Keratinocyte (primary cell): ENCODE measurements around the gene PIGN. TPM values are rescaled to one million over a fixed set of nuclear protein-coding genes. Genes with fewer than 3 reads are reported as not detected.

Source experiments
- DNase-seq: peaks from one replicate; pipeline ENCODE4 v3.0.0-alpha.2; 2011; ENCODE audit warnings: low read depth, missing footprints, low spot score
- FAIRE-seq: peaks from 2 replicates; lab custom pipeline; 2011; peaks lifted over from hg19 to GRCh38; lab: Jason Lieb, UNC
- H2AFZ ChIP-seq: 2 replicates; pipeline ENCODE4 v1.6.0; 2012; ENCODE audit warnings: low read length, control low read depth, inconsistent platforms; ENCODE audit not compliant: control insufficient read depth
- H3K27ac ChIP-seq: 2 replicates; pipeline ENCODE4 v1.5.1; 2011; ENCODE audit warnings: low read length; ENCODE audit not compliant: control insufficient read depth, insufficient read depth
- H3K27me3 ChIP-seq: 3 replicates; pipeline ENCODE4 v1.6.0; 2011; ENCODE audit warnings: low read length; ENCODE audit not compliant: control insufficient read depth, insufficient read depth; ENCODE audit errors: extremely low read depth
- H3K36me3 ChIP-seq, 2 experiments: 2 replicates in 1 of 2; 3 replicates in 1 of 2; pipeline ENCODE4 v1.5.1; 2011; ENCODE audit warnings: low read length in 2 of 2, mild to moderate bottlenecking in 1 of 2; ENCODE audit not compliant: control insufficient read depth in 2 of 2, insufficient read depth in 2 of 2; ENCODE audit errors: extremely low read depth in 1 of 2
- H3K4me1 ChIP-seq: 3 replicates; pipeline ENCODE4 v1.5.1; 2011; ENCODE audit warnings: low read length; ENCODE audit not compliant: control insufficient read depth, insufficient read depth; ENCODE audit errors: extremely low read depth
- H3K4me2 ChIP-seq: 3 replicates; pipeline ENCODE4 v1.6.0; 2011; ENCODE audit warnings: low read depth, low read length; ENCODE audit not compliant: control insufficient read depth, insufficient read depth; ENCODE audit errors: extremely low read depth
- H3K4me3 ChIP-seq, 3 experiments: fragments of 200-600 bp in 1 of 3; sonication (generic) in 1 of 3; 2 replicates in 2 of 3; 3 replicates in 1 of 3; pipeline ENCODE4 v1.5.1; 2011 to 2016; ENCODE audit warnings: low read length in 3 of 3, mild to moderate bottlenecking in 3 of 3, control low read depth in 2 of 3, inconsistent platforms in 1 of 3, low read depth in 1 of 3, mixed read lengths in 1 of 3, mixed run types in 1 of 3, moderate library complexity in 1 of 3; ENCODE audit not compliant: control insufficient read depth in 2 of 3, insufficient read depth in 2 of 3; ENCODE audit errors: extremely low read depth in 1 of 3
- H3K79me2 ChIP-seq: 2 replicates; pipeline ENCODE4 v1.6.0; 2012; ENCODE audit warnings: low read length; ENCODE audit not compliant: control insufficient read depth, insufficient read depth
- H3K9ac ChIP-seq: 3 replicates; pipeline ENCODE4 v1.6.0; 2011; ENCODE audit warnings: low read length; ENCODE audit not compliant: control insufficient read depth, insufficient read depth; ENCODE audit errors: extremely low read depth
- H3K9me1 ChIP-seq: 3 replicates; pipeline ENCODE4 v1.6.0; 2011; ENCODE audit warnings: low read length; ENCODE audit not compliant: control insufficient read depth, insufficient read depth; ENCODE audit errors: extremely low read depth
- H3K9me3 ChIP-seq: 2 replicates; pipeline ENCODE4 v1.5.1; 2012; ENCODE audit warnings: low read depth, low read length; ENCODE audit not compliant: control insufficient read depth
- H4K20me1 ChIP-seq: 3 replicates; pipeline ENCODE4 v1.6.0; 2011; ENCODE audit warnings: low read length; ENCODE audit not compliant: control insufficient read depth, insufficient read depth; ENCODE audit errors: extremely low read depth
- CTCF ChIP-seq, 3 experiments: IDR thresholded peaks in 1 of 3; conservative IDR thresholded peaks in 1 of 3; optimal IDR thresholded peaks in 1 of 3; 2 replicates in 2 of 3; 3 replicates in 1 of 3; pipeline versions ENCODE3 to v1.5.1; 2011; ENCODE audit warnings: low read length in 3 of 3, mild to moderate bottlenecking in 3 of 3, moderate library complexity in 2 of 3, control low read depth in 1 of 3, inconsistent platforms in 1 of 3; ENCODE audit not compliant: insufficient read depth in 2 of 3; ENCODE audit errors: extremely low read depth in 1 of 3
- EZH2 ChIP-seq: IDR thresholded peaks from one replicate; pipeline ENCODE4 v1.6.1; 2012; ENCODE audit warnings: inconsistent platforms, mild to moderate bottlenecking, low read length, moderate library complexity
- dilution Hi-C: fragments of 300-500 bp; cut with MboI; formaldehyde crosslinking; loops from one replicate; pipeline ENCODE4 v1.7.0; 2020; ENCODE audit warnings: low sequenced_read_pairs; ENCODE audit not compliant: extremely low pct_ligation_motif_present
- polyA plus RNA-seq, 5 experiments: library from polyadenylated mRNA; depleted of rRNA in 3 of 5; stranded (reverse) in 3 of 5; stranded (forward) in 1 of 5; unstranded in 1 of 5; fragments of >200 nt; gene quantifications; 1 replicate in 1 of 5; 2 replicates in 3 of 5; 3 replicates in 1 of 5; pipeline versions ENCODE4 v1.2.1 to v1.2.3, GENCODE V29; 2011 to 2012; ENCODE audit warnings: missing spikeins in 2 of 5, low read depth in 1 of 5, low replicate concordance in 1 of 5

PIGN gene
- polyA plus RNA-seq, 1 donor (not counting 4 experiments of a cell fraction or from before 2014, with no cell fraction given): 41.2 TPM

DNA sequence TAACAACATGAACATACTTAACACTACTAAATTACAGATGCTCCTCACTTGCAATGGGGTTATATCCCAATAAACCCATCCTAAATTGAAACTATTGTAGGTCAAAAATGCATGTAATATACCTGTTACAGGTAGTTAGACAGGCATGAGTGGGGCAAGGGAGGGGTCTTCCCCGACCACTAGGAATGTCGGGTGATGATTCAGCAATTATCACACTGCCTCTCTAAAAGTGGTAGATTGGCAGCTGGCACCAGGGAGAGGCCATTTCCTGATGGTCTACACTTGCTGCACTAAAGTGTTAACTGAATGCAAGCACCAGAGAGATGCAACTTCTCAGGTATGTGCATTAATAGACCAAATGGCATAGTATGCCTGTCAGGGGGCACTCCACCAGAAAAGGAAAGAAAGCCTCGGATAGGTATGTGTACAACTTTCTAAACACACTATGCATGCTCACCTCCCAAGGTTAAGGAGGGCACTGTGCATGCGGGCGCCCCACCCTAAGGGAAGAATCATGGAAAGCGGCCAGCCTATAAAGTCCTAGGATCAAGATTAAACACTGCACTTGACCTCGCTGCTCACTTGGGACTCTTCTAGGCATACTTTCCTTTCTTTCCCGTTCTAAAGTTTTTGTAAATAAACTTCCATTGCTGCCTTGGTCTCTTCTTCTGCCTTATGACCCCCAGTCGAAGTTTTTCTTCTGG lies 35.6 kb downstream of the PIGN start:
- no peaks in the 10 kb centered on the region for H4K20me1 ChIP-seq
- H3K79me2 ChIP-seq: no peaks in the 10 kb centered on the region
- no peaks in the 10 kb centered on the region for H3K9me1 ChIP-seq
- no peak overlapping the region for H3K4me2 ChIP-seq
- H2AFZ ChIP-seq: no peak overlapping the region
- dilution Hi-C loops: no loop called here
- no peaks in the 10 kb centered on the region for H3K4me1 ChIP-seq
- FAIRE-seq (no peak), DNase-seq (no peak)
- H3K9ac ChIP-seq: no peak overlapping the region
- H3K27me3 ChIP-seq: no peaks in the 10 kb centered on the region
- no peak overlapping the region for H3K4me3 ChIP-seq
- H3K27ac ChIP-seq: no peak overlapping the region
- no peaks in the 10 kb centered on the region for H3K9me3 ChIP-seq
- peaks cover 0 to 2% of the 10 kb centered on the region in 2 experiments for H3K36me3 ChIP-seq
- no peak for TF ChIP-seq EZH2
- TF ChIP-seq CTCF (optimal IDR thresholded peaks at IDR 0.05 in 1 of 3, IDR thresholded peaks at IDR 0.05 in 1 of 3, conservative IDR thresholded peaks at IDR 0.05 in 1 of 3; ENCODE audit: extremely low read depth in 1 of 3, insufficient read depth in 2 of 3, low read length in 3 of 3): no peak

DNA sequence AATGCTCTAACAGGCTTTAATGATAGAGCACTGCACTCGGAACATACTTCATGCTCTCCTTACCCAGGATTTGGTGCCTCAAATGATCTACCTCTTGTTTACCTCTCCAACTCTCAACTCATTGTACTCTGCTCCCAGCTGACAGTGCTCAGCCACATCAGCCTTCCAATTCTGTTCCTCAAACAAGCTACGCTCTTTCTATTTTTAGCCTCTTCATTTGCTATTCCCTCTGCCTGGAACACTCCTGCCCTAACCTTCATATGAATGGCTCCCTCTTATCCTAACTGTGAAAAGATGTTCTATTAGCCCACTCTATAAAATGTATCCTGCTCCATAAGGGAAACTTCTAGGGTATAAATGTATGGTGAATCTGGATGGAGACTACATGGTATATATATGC lies 42.5 kb downstream of the PIGN start:
- TF ChIP-seq CTCF (optimal IDR thresholded peaks at IDR 0.05 in 1 of 3, IDR thresholded peaks at IDR 0.05 in 1 of 3, conservative IDR thresholded peaks at IDR 0.05 in 1 of 3; ENCODE audit: extremely low read depth in 1 of 3, insufficient read depth in 2 of 3, low read length in 3 of 3) (no peak), EZH2 (no peak)
- H3K4me3 ChIP-seq: no peak overlapping the region
- peaks cover 0 to 6% of the 10 kb centered on the region in 2 experiments for H3K36me3 ChIP-seq
- H4K20me1 ChIP-seq: no peaks in the 10 kb centered on the region
- no peak overlapping the region for H2AFZ ChIP-seq
- H3K9me3 ChIP-seq: no peaks in the 10 kb centered on the region
- H3K4me2 ChIP-seq: no peak overlapping the region
- no peaks in the 10 kb centered on the region for H3K27me3 ChIP-seq
- FAIRE-seq (no peak), DNase-seq (no peak)
- H3K79me2 ChIP-seq: no peaks in the 10 kb centered on the region
- H3K9me1 ChIP-seq: no peaks in the 10 kb centered on the region
- H3K9ac ChIP-seq: no peak overlapping the region
- dilution Hi-C loops: no loop called here
- no peaks in the 10 kb centered on the region for H3K4me1 ChIP-seq
- no peak overlapping the region for H3K27ac ChIP-seq
